Neural cell (in vitro differentiated cells): ENCODE measurements around the gene ALLC.

Source experiments
- EZH2 ChIP-seq: fragments of 200-600, 300-800 bp; shearing (Covaris generic), sonication (generic); IDR thresholded peaks from 2 replicates; pipeline ENCODE4 v1.6.1; 2014; ENCODE audit warnings: antibody characterized with exemption, low read length, borderline replicate concordance, mild to moderate bottlenecking; ENCODE audit not compliant: insufficient read depth, poor library complexity, severe bottlenecking
- POLR2AphosphoS5 ChIP-seq: IDR thresholded peaks from 2 replicates; pipeline ENCODE4 v1.6.1; 2012
- TF ChIP-seq, protein P1 (sequence below): fragments of 450-650 bp; IDR thresholded peaks from 2 replicates; pipeline ENCODE4 v1.5.1; 2014; ENCODE audit warnings: antibody characterized with exemption, mild to moderate bottlenecking, moderate library complexity; ENCODE audit not compliant: poor library complexity, severe bottlenecking

DNA sequence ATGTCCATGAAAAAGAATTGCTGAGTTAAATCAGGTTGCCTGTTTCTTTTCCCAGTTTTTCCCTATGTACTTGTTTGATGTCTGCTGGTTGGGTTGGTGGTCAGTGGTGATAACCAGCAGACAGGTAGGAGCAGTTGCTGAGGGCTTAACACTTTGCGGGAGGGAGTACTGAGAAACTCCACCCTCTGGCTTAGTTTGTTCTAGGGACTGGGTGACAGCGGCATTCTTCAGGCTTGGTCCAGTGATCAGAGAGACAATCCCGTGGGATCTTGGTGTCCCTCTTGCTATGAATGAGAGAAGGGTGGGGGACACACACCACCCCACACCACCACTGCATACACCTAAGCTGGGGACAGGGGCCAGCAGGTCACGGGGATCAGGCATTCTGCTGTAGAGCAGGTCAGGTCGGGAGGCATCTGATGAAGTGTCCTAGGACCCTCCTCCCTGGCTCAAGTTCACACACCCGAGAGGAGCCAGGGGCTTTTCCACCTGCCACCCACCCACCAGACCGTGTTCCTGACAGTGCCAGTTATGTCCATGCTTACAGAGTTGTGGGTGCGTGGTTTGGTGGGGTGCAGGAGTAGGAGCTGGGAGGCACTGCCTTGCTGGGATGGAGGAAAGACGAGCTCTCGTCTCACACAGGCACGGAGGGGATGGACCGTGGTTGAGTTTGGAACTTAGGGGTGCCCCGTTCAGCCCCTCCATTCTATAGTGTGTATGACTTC lies 21.3 kb upstream of the ALLC start:
- TF ChIP-seq EZH2 = no peak
- TF ChIP-seq, protein P1, sequence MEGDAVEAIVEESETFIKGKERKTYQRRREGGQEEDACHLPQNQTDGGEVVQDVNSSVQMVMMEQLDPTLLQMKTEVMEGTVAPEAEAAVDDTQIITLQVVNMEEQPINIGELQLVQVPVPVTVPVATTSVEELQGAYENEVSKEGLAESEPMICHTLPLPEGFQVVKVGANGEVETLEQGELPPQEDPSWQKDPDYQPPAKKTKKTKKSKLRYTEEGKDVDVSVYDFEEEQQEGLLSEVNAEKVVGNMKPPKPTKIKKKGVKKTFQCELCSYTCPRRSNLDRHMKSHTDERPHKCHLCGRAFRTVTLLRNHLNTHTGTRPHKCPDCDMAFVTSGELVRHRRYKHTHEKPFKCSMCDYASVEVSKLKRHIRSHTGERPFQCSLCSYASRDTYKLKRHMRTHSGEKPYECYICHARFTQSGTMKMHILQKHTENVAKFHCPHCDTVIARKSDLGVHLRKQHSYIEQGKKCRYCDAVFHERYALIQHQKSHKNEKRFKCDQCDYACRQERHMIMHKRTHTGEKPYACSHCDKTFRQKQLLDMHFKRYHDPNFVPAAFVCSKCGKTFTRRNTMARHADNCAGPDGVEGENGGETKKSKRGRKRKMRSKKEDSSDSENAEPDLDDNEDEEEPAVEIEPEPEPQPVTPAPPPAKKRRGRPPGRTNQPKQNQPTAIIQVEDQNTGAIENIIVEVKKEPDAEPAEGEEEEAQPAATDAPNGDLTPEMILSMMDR = no peak
- TF ChIP-seq POLR2AphosphoS5 = no peak
